Measurements from ENCODE around the gene KLHL7. TPM values are rescaled to one million over a fixed set of nuclear protein-coding genes. Genes with fewer than 3 reads are reported as not detected.
"Not testable (repeated sequence)": the region's sequence is repeated elsewhere in the genome, so short reads cannot be mapped to it uniquely, and the experiment has no call there.

KLHL7 gene
- total and polyA plus RNA-seq, 2 donors (not counting 3 experiments of a cell fraction or from before 2014, with no cell fraction given): 21.3 to 32.1 TPM

- peaks cover 0 to 5% of the 10 kb centered on the region in 2 experiments for H3K27me3 ChIP-seq (ENCODE audit: control insufficient read depth in 2 of 2, insufficient read depth in 2 of 2, low read length in 2 of 2)
- no peak overlapping the region for H3K4me3 ChIP-seq (replicated peaks in 1 of 3; ENCODE audit: insufficient read depth in 1 of 3, low read depth in 1 of 3, low read length in 3 of 3)
- FAIRE-seq (no peak), DNase-seq (ENCODE audit: low read depth, low spot score) (no peak)
- H3K9ac ChIP-seq (replicated peaks; ENCODE audit: extremely low read depth, insufficient read depth, low read length): no peak overlapping the region
- H3K79me2 ChIP-seq (ENCODE audit: control insufficient read depth, insufficient read depth, low read length): no peaks in the 10 kb centered on the region
- TF ChIP-seq JUN (IDR thresholded peaks at IDR 0.05; ENCODE audit: borderline replicate concordance, insufficient read depth, insufficient read length, low read depth) (no peak), POLR2A (IDR thresholded peaks at IDR 0.05; ENCODE audit: low read depth, low read length) (no peak), MYC (IDR thresholded peaks at IDR 0.05; ENCODE audit: low read depth, low read length) (no peak), MAX (IDR thresholded peaks at IDR 0.05; ENCODE audit: insufficient read depth, insufficient read length) (no peak), GATA2 (IDR thresholded peaks at IDR 0.05; ENCODE audit: insufficient read depth, insufficient read length, low read depth, low read length) (no peak), POLR2AphosphoS5 (IDR thresholded peaks at IDR 0.05; ENCODE audit: insufficient read depth, low read depth, low read length) (no peak), CTCF (IDR thresholded peaks at IDR 0.05; ENCODE audit: extremely low read depth in 1 of 2, insufficient read depth in 1 of 2, low read depth in 1 of 2, low read length in 2 of 2) (no peak), FOS (IDR thresholded peaks at IDR 0.05; ENCODE audit: borderline replicate concordance, insufficient read depth, low read length) (no peak), EZH2 (IDR thresholded peaks at IDR 0.05; ENCODE audit: borderline replicate concordance, low read depth, low read length, severe bottlenecking) (no peak)
- no peaks in the 10 kb centered on the region for H3K9me3 ChIP-seq (replicated peaks; ENCODE audit: control insufficient read depth, insufficient read depth, low read length)
- no peaks in the 10 kb centered on the region for H4K20me1 ChIP-seq (replicated peaks; ENCODE audit: control insufficient read depth, extremely low read depth, insufficient read depth, low read length)
- CTCF ChIA-PET: interaction anchor here (0.9 to 2.1 kb wide), 2 partner anchors 8 to 29 kb away, joined by 3 to 6 read pairs; no protein-coding TSS in a partner anchor
- dilution Hi-C loops (cut with MboI; ENCODE audit: extremely low pct_ligation_motif_present, low sequenced_read_pairs): no loop called here
- H3K9me1 ChIP-seq (replicated peaks; ENCODE audit: control insufficient read depth, extremely low read depth, insufficient read depth, low read length): no peaks in the 10 kb centered on the region
- intact Hi-C loops (cut with micrococcal nuclease): no loop called here
- no peak overlapping the region for H2AFZ ChIP-seq (ENCODE audit: low read depth, low read length)
- H3K4me1 ChIP-seq (ENCODE audit: control insufficient read depth, extremely low read depth, insufficient read depth, low read length): no peaks in the 10 kb centered on the region
- no peak overlapping the region for H3K27ac ChIP-seq (ENCODE audit: insufficient read depth, low read depth, low read length)
- BruUV-seq (replicated peaks): no TSS peak
- POLR2A ChIA-PET: no interaction called here
- H3K36me3 ChIP-seq (ENCODE audit: control insufficient read depth in 2 of 2, extremely low read depth in 1 of 2, insufficient read depth in 2 of 2, low read length in 2 of 2): no peaks in the 10 kb centered on the region
- H3K4me2 ChIP-seq (ENCODE audit: insufficient read depth, low read length): no peak overlapping the region
Observed at GRCh38 chr7:23222439-23223030, 117.0 kb downstream of the KLHL7 start.

- H3K27ac ChIP-seq (ENCODE audit: insufficient read depth, low read depth, low read length); intact Hi-C loops (cut with micrococcal nuclease); H3K79me2 ChIP-seq (ENCODE audit: control insufficient read depth, insufficient read depth, low read length); dilution Hi-C loops (cut with MboI; ENCODE audit: extremely low pct_ligation_motif_present, low sequenced_read_pairs); H3K27me3 ChIP-seq (ENCODE audit: control insufficient read depth in 2 of 2, insufficient read depth in 2 of 2, low read length in 2 of 2); H2AFZ ChIP-seq (ENCODE audit: low read depth, low read length); H3K4me3 ChIP-seq (replicated peaks in 1 of 3; ENCODE audit: insufficient read depth in 1 of 3, low read depth in 1 of 3, low read length in 3 of 3); H4K20me1 ChIP-seq (replicated peaks; ENCODE audit: control insufficient read depth, extremely low read depth, insufficient read depth, low read length); BruUV-seq (replicated peaks); H3K9ac ChIP-seq (replicated peaks; ENCODE audit: extremely low read depth, insufficient read depth, low read length); H3K4me2 ChIP-seq (ENCODE audit: insufficient read depth, low read length); H3K9me1 ChIP-seq (replicated peaks; ENCODE audit: control insufficient read depth, extremely low read depth, insufficient read depth, low read length); POLR2A ChIA-PET; H3K4me1 ChIP-seq (ENCODE audit: control insufficient read depth, extremely low read depth, insufficient read depth, low read length); DNase-seq (ENCODE audit: low read depth, low spot score); H3K36me3 ChIP-seq (ENCODE audit: control insufficient read depth in 2 of 2, extremely low read depth in 1 of 2, insufficient read depth in 2 of 2, low read length in 2 of 2); H3K9me3 ChIP-seq (replicated peaks; ENCODE audit: control insufficient read depth, insufficient read depth, low read length); FAIRE-seq: not testable (repeated sequence)
- CTCF ChIA-PET: interaction anchor here (2.1 kb wide), 1 partner anchor 10 kb away, joined by 6 read pairs; no protein-coding TSS in a partner anchor
Observed at GRCh38 chr7:23224364-23224763, 118.8 kb downstream of the KLHL7 start.
